ENCODE data around the gene VPS25.
A peak's percentile ranks its signal among the peaks of the same experiment; 100 is the strongest.

VPS25 gene

GRCh38 chr17:42796066-42796758 is 23.0 kb downstream of the VPS25 start:
- no peak for DNase-seq

- DNase-seq: no peak
Observed at GRCh38 chr17:42797067-42798007, 24.1 kb downstream of the VPS25 start.

- no peak for DNase-seq
Observed at GRCh38 chr17:42798011-42798382, 24.7 kb downstream of the VPS25 start.

GRCh38 chr17:42798383-42799380 is 25.4 kb downstream of the VPS25 start, which contains the start of the genes CNTD1 and COA3:
CNTD1 (plus strand) TSS chr17:42798861; CDS start chr17:42799068, 207 bp downstream.
COA3 (minus strand) TSS chr17:42798704; CDS start chr17:42798681, 23 bp downstream.
- peak; percentile 62 for DNase-seq

GRCh38 chr17:42803074-42803883 is 30.0 kb downstream of the VPS25 start:
- no peak for DNase-seq

- DNase-seq: no peak
Observed at GRCh38 chr17:42804918-42805367, 31.7 kb downstream of the VPS25 start.

- DNase-seq: no peak
Observed at GRCh38 chr17:42806249-42806648, 33.0 kb downstream of the VPS25 start.

GRCh38 chr17:42809250-42809649 is 36.0 kb downstream of the VPS25 start:
- no peak for DNase-seq

GRCh38 chr17:42814633-42815399 is 41.6 kb downstream of the VPS25 start:
- DNase-seq: no peak

GRCh38 chr17:42817866-42818265 is 44.6 kb downstream of the VPS25 start:
- DNase-seq: no peak

GRCh38 chr17:42818379-42818778 is 45.1 kb downstream of the VPS25 start:
- DNase-seq: no peak

GRCh38 chr17:42819939-42820535 is 46.8 kb downstream of the VPS25 start:
- peak; percentile 59 for DNase-seq

- DNase-seq: no peak
Observed at GRCh38 chr17:42821176-42821575, 47.9 kb downstream of the VPS25 start.

- no peak for DNase-seq
Observed at GRCh38 chr17:42827472-42827871, 54.2 kb downstream of the VPS25 start.
